HCT116 (cell line): ENCODE measurements around the gene EMSY. TPM values are rescaled to one million over a fixed set of nuclear protein-coding genes. Genes with fewer than 3 reads are reported as not detected.

Experiments used
- ATAC-seq: fragments of 200-7000 bp; cut with Tn5 transposase; 2 replicates; pipeline ENCODE4 v1.9.1; 2020; ENCODE audit warnings: mild to moderate bottlenecking, moderate library complexity
- BruUV-seq: library from RNA; stranded (reverse); fragments of 400-500 nt; replicated peaks from 2 replicates; lab custom pipeline; 2021; lab: Mats Ljungman, UMichigan
- CTCF ChIA-PET: fragments of 300-600 bp; sonication (Branson Sonifier 250); formaldehyde crosslinking; loops from one replicate; lab custom pipeline; 2021; ENCODE audit warnings: antibody characterized with exemption; lab: Charles Lee
- POLR2A ChIA-PET: fragments of 300-600, 350-600 bp; sonication (Branson Sonifier 250); formaldehyde crosslinking; loops from one replicate; lab custom pipeline; 2021; ENCODE audit warnings: antibody characterized with exemption; lab: Charles Lee
- RAD21 ChIA-PET, 2 experiments: fragments of 300-600 bp; sonication (Branson Sonifier 250); formaldehyde crosslinking; loops; one replicate each; lab custom pipeline; 2023; ENCODE audit warnings: low total read pairs in 2 of 2; ENCODE audit not compliant: uncharacterized antibody in 2 of 2, unreplicated experiment in 2 of 2, low non-redundant PET in 1 of 2; lab: Charles Lee
- DNase-seq: peaks from one replicate; pipeline ENCODE4 v3.0.0-alpha.2; 2010; ENCODE audit warnings: low read depth, low spot score
- H2AFZ ChIP-seq: fragments of 200-600 bp; shearing (Covaris generic), sonication (generic); 2 replicates; pipeline ENCODE4 v1.6.1; 2017; ENCODE audit warnings: low read depth, mixed run types, mixed read lengths, antibody characterized with exemption, low read length; ENCODE audit not compliant: poor library complexity, severe bottlenecking
- H3K27ac ChIP-seq: 2 replicates; pipeline ENCODE4 v1.5.1; 2012; ENCODE audit warnings: low read depth, low read length
- H3K27me3 ChIP-seq: fragments of 200-600 bp; sonication (generic); 2 replicates; pipeline ENCODE4 v1.6.1; 2016; ENCODE audit warnings: mixed run types, low read length, mixed read lengths; ENCODE audit not compliant: insufficient read depth
- H3K36me3 ChIP-seq, 2 experiments: fragments of 200-500 bp in 1 of 2; fragments of 200-600 bp in 1 of 2; sonication (Bioruptor generic) in 1 of 2; sonication (generic) in 1 of 2; 2 replicates each; pipeline versions ENCODE4 v1.5.1 to v1.6.1; 2014 to 2016; ENCODE audit warnings: low read length in 2 of 2, inconsistent platforms in 1 of 2, mixed read lengths in 1 of 2, mixed run types in 1 of 2; ENCODE audit not compliant: insufficient read depth in 2 of 2, control insufficient read depth in 1 of 2
- H3K4me1 ChIP-seq, 2 experiments: fragments of 200-600 bp in 1 of 2; sonication (generic) in 1 of 2; 2 replicates each; pipeline versions ENCODE4 v1.5.1 to v1.6.1; 2012 to 2017; ENCODE audit warnings: low read length in 2 of 2, inconsistent platforms in 1 of 2, mild to moderate bottlenecking in 1 of 2, mixed read lengths in 1 of 2, mixed run types in 1 of 2, moderate library complexity in 1 of 2; ENCODE audit not compliant: insufficient read depth in 2 of 2, control insufficient read depth in 1 of 2
- H3K4me2 ChIP-seq: fragments of 200-600 bp; sonication (generic); 2 replicates; pipeline ENCODE4 v1.6.1; 2017; ENCODE audit warnings: mixed run types, low read length, mixed read lengths
- H3K4me3 ChIP-seq, 2 experiments: fragments of 200-600 bp in 1 of 2; sonication (generic) in 1 of 2; replicated peaks in 1 of 2; 2 replicates each; pipeline ENCODE4 v1.5.1; 2011 to 2016; ENCODE audit warnings: low read length in 2 of 2, control low read depth in 1 of 2, low read depth in 1 of 2, mild to moderate bottlenecking in 1 of 2, mixed read lengths in 1 of 2, mixed run types in 1 of 2
- H3K79me2 ChIP-seq: fragments of 200-600 bp; sonication (generic); 2 replicates; pipeline ENCODE4 v1.6.1; 2017; ENCODE audit warnings: mild to moderate bottlenecking, mixed run types, low read length, moderate library complexity, mixed read lengths; ENCODE audit not compliant: insufficient read depth
- H3K9ac ChIP-seq: fragments of 200-600 bp; sonication (generic); 2 replicates; pipeline ENCODE4 v1.6.1; 2016; ENCODE audit warnings: low read length, mixed read lengths
- H3K9me2 ChIP-seq: fragments of 200-600 bp; sonication (generic), shearing (Covaris generic); 2 replicates; pipeline ENCODE4 v1.6.1; 2017; ENCODE audit warnings: mixed run types, mild to moderate bottlenecking, moderate library complexity; ENCODE audit not compliant: insufficient read depth
- H3K9me3 ChIP-seq, 2 experiments: fragments of 200-500 bp in 1 of 2; fragments of 200-600 bp in 1 of 2; sonication (Bioruptor generic) in 1 of 2; sonication (generic) in 1 of 2; 2 replicates each; pipeline ENCODE4 v1.6.1; 2014 to 2017; ENCODE audit warnings: low read length in 2 of 2, mixed read lengths in 2 of 2, inconsistent platforms in 1 of 2, low read depth in 1 of 2, mild to moderate bottlenecking in 1 of 2, mixed run types in 1 of 2, moderate library complexity in 1 of 2; ENCODE audit not compliant: control insufficient read depth in 1 of 2, insufficient read depth in 1 of 2
- H4K20me1 ChIP-seq: fragments of 200-600 bp; sonication (generic), shearing (Covaris generic); 2 replicates; pipeline ENCODE4 v1.6.1; 2017; ENCODE audit warnings: mixed run types, mild to moderate bottlenecking, moderate library complexity; ENCODE audit not compliant: insufficient read depth
- CEBPB ChIP-seq: IDR thresholded peaks from 2 replicates; pipeline ENCODE4 v1.6.1; 2012; ENCODE audit warnings: low read depth
- EGR1 ChIP-seq: IDR thresholded peaks from 2 replicates; pipeline ENCODE4 v1.6.1; 2012; ENCODE audit warnings: low read depth
- ELF1 ChIP-seq: IDR thresholded peaks from 2 replicates; pipeline ENCODE4 v1.6.1; 2012; ENCODE audit warnings: low read depth, borderline replicate concordance
- EZH2 ChIP-seq: fragments of 200-600 bp; sonication (generic); IDR thresholded peaks from 2 replicates; pipeline ENCODE4 v1.6.1; 2017; ENCODE audit warnings: antibody characterized with exemption, mixed run types
- EZH2phosphoT487 ChIP-seq: fragments of 200-600 bp; IDR thresholded peaks from 2 replicates; pipeline ENCODE4 v1.6.1; 2018; ENCODE audit warnings: antibody characterized with exemption, borderline replicate concordance
- JUND ChIP-seq: IDR thresholded peaks from 2 replicates; pipeline ENCODE4 v1.6.1; 2012
- POLR2A ChIP-seq: IDR thresholded peaks from 2 replicates; pipeline ENCODE4 v1.7.0; 2011; ENCODE audit warnings: borderline replicate concordance; ENCODE audit not compliant: insufficient read depth, insufficient read length; ENCODE audit errors: extremely low read depth
- POLR2AphosphoS5 ChIP-seq: IDR thresholded peaks from 2 replicates; pipeline ENCODE4 v1.6.1; 2011; ENCODE audit warnings: mild to moderate bottlenecking, low read depth, low read length, moderate library complexity
- SIN3A ChIP-seq: IDR thresholded peaks from 2 replicates; pipeline ENCODE4 v1.6.1; 2012; ENCODE audit warnings: low read depth
- SRF ChIP-seq: IDR thresholded peaks from 2 replicates; pipeline ENCODE4 v1.6.1; 2012; ENCODE audit warnings: low read depth
- TCF7L2 ChIP-seq: IDR thresholded peaks from 2 replicates; pipeline ENCODE4 v1.7.0; 2011; ENCODE audit warnings: borderline replicate concordance, inconsistent platforms; ENCODE audit not compliant: insufficient read depth, insufficient read length; ENCODE audit errors: extremely low read depth
- ZFX ChIP-seq: fragments of 450-650 bp; IDR thresholded peaks from 2 replicates; pipeline ENCODE4 v1.6.1; 2017
- ZNF274 ChIP-seq: fragments of 200-500 bp; sonication (Bioruptor generic); IDR thresholded peaks from 2 replicates; pipeline ENCODE4 v1.6.1; 2014; ENCODE audit warnings: mild to moderate bottlenecking, low read depth, low read length, inconsistent platforms
- intact Hi-C: fragments of 100-400 bp; cut with micrococcal nuclease; formaldehyde crosslinking; loops from 2 replicates; pipeline ENCODE4 v1.10.0; 2022
- total RNA-seq: library from RNA; stranded (reverse); gene quantifications from one replicate; pipeline ENCODE4 v1.2.1, GENCODE V29; 2021; ENCODE audit not compliant: unreplicated experiment
- TF ChIP-seq, protein P1 (sequence below): IDR thresholded peaks from 2 replicates; pipeline ENCODE4 v1.6.1; 2012
- TF ChIP-seq, protein P2 (sequence below): IDR thresholded peaks from 2 replicates; pipeline ENCODE4 v1.6.1; 2012; ENCODE audit warnings: low read depth
- TF ChIP-seq, protein P3 (sequence below): IDR thresholded peaks from 2 replicates; pipeline ENCODE4 v1.6.1; 2012
- TF ChIP-seq, protein P4 (sequence below): IDR thresholded peaks from 2 replicates; pipeline ENCODE4 v1.6.1; 2011; ENCODE audit warnings: mild to moderate bottlenecking, low read length, moderate library complexity; ENCODE audit not compliant: insufficient replicate concordance; ENCODE audit errors: extremely low read depth

Gene EMSY
- total RNA-seq, 1 experiment from 2014 or later = 22.7 TPM

DNA sequence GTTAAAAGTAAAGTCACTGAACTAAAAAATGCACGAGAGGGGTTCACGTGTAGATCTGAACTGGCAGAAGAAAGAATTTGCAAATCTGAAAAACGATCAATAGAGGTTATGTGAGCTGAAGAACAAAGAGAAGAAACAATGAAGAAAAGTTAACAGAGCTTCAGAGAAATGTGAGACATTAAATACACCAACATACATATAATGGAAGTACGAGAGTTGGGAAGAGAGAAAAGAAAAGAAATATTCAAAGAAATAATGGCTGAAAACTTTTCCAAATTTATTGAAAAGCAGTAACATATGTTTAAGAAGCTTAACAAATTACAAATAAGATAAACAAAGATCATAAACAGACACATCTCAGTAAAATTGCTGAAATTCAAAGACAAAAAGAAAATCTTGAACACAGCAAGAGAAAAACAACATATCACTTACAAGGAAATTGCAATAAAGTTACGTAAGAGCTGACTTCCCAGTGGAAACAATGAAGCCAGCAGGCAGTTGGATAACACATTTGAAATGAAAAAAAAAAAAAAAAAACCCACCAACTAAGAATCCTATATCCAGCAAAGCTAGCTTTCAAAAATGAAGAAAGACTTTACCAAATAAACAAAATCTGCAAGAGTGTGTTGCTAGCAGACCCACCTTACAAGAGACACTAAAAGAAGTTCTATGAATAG is 56.8 kb downstream of the EMSY start:
- DNase-seq (no peak), ATAC-seq (no peak)
- Histone ChIP-seq H3K9ac (no peak overlapping the region), H3K4me2 (no peak overlapping the region), H3K27ac (no peak overlapping the region), H3K4me1 (no peaks in the 10 kb centered on the region), H3K9me3 (no peaks in the 10 kb centered on the region), H3K36me3 (0 out of 4 replicates have a peak, but pooled peaks cover 2 to 3% of the 10 kb centered on the region in 2 experiments), H3K9me2 (no peaks in the 10 kb centered on the region), H2AFZ (no peak overlapping the region), H4K20me1 (no peaks in the 10 kb centered on the region; the same call in 1 of the 2 replicates), H3K79me2 (no peaks in the 10 kb centered on the region), H3K27me3 (no peaks in the 10 kb centered on the region), H3K4me3 (no peak overlapping the region)
- BruUV-seq = no TSS peak
- TF ChIP-seq CEBPB = no peak
- no peak for TF ChIP-seq SIN3A
- no peak for TF ChIP-seq ZNF274
- TF ChIP-seq, protein P1, sequence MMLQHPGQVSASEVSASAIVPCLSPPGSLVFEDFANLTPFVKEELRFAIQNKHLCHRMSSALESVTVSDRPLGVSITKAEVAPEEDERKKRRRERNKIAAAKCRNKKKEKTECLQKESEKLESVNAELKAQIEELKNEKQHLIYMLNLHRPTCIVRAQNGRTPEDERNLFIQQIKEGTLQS = no peak
- TF ChIP-seq POLR2A = no peak
- no peak for TF ChIP-seq EZH2
- TF ChIP-seq ZFX = no peak
- TF ChIP-seq ELF1 = no peak
- TF ChIP-seq, protein P2, sequence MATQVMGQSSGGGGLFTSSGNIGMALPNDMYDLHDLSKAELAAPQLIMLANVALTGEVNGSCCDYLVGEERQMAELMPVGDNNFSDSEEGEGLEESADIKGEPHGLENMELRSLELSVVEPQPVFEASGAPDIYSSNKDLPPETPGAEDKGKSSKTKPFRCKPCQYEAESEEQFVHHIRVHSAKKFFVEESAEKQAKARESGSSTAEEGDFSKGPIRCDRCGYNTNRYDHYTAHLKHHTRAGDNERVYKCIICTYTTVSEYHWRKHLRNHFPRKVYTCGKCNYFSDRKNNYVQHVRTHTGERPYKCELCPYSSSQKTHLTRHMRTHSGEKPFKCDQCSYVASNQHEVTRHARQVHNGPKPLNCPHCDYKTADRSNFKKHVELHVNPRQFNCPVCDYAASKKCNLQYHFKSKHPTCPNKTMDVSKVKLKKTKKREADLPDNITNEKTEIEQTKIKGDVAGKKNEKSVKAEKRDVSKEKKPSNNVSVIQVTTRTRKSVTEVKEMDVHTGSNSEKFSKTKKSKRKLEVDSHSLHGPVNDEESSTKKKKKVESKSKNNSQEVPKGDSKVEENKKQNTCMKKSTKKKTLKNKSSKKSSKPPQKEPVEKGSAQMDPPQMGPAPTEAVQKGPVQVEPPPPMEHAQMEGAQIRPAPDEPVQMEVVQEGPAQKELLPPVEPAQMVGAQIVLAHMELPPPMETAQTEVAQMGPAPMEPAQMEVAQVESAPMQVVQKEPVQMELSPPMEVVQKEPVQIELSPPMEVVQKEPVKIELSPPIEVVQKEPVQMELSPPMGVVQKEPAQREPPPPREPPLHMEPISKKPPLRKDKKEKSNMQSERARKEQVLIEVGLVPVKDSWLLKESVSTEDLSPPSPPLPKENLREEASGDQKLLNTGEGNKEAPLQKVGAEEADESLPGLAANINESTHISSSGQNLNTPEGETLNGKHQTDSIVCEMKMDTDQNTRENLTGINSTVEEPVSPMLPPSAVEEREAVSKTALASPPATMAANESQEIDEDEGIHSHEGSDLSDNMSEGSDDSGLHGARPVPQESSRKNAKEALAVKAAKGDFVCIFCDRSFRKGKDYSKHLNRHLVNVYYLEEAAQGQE = no peak
- TF ChIP-seq JUND = no peak
- no peak for TF ChIP-seq POLR2AphosphoS5
- TF ChIP-seq SRF = no peak
- TF ChIP-seq EGR1 = no peak
- TF ChIP-seq, protein P3, sequence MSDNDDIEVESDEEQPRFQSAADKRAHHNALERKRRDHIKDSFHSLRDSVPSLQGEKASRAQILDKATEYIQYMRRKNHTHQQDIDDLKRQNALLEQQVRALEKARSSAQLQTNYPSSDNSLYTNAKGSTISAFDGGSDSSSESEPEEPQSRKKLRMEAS = no peak
- TF ChIP-seq, protein P4, sequence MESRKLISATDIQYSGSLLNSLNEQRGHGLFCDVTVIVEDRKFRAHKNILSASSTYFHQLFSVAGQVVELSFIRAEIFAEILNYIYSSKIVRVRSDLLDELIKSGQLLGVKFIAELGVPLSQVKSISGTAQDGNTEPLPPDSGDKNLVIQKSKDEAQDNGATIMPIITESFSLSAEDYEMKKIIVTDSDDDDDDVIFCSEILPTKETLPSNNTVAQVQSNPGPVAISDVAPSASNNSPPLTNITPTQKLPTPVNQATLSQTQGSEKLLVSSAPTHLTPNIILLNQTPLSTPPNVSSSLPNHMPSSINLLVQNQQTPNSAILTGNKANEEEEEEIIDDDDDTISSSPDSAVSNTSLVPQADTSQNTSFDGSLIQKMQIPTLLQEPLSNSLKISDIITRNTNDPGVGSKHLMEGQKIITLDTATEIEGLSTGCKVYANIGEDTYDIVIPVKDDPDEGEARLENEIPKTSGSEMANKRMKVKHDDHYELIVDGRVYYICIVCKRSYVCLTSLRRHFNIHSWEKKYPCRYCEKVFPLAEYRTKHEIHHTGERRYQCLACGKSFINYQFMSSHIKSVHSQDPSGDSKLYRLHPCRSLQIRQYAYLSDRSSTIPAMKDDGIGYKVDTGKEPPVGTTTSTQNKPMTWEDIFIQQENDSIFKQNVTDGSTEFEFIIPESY = no peak
- TF ChIP-seq TCF7L2 = no peak
- TF ChIP-seq EZH2phosphoT487 = no peak
- POLR2A ChIA-PET = interaction anchor here (0.7 kb wide), 1 partner anchor 23 kb away, joined by 5 read pairs; no protein-coding TSS in a partner anchor
- RAD21 ChIA-PET = no interaction called here
- intact Hi-C loops = no loop called here
- CTCF ChIA-PET = interaction anchor here (0.7 to 0.8 kb wide), 2 partner anchors 9 to 11 kb away, joined by 3 read pairs; no protein-coding TSS in a partner anchor
